Smooth muscle cell (in vitro differentiated cells): Measurements from ENCODE around the gene UBE4B. TPM values are rescaled to one million over a fixed set of nuclear protein-coding genes. Genes with fewer than 3 reads are reported as not detected.
A peak's percentile ranks its signal among the peaks of the same experiment; 100 is the strongest.
"Not testable (repeated sequence)": the region's sequence is repeated elsewhere in the genome, so short reads cannot be mapped to it uniquely, and the experiment has no call there.

ENCODE experiments used
- DNase-seq: peaks from one replicate; lab custom pipeline; 2025; ENCODE audit not compliant: unreplicated experiment; lab: John Stamatoyannopoulos, UW
- H2AFZ ChIP-seq: fragments of 200-600 bp; sonication (generic); 2 replicates; pipeline ENCODE4 v1.6.0; 2016; ENCODE audit warnings: antibody characterized with exemption, low read depth, mild to moderate bottlenecking
- H3F3A ChIP-seq: fragments of 200-600 bp; sonication (generic); 2 replicates; pipeline ENCODE4 v1.6.0; 2017; ENCODE audit warnings: antibody characterized with exemption, low read depth
- H3K27ac ChIP-seq: fragments of 200-600 bp; sonication (generic); 2 replicates; pipeline ENCODE4 v1.5.1; 2016; ENCODE audit warnings: low read depth, mild to moderate bottlenecking
- H3K27me3 ChIP-seq: fragments of 200-600 bp; sonication (generic); 2 replicates; pipeline ENCODE4 v1.6.1; 2016; ENCODE audit warnings: low read depth, mild to moderate bottlenecking
- H3K36me3 ChIP-seq: fragments of 200-600 bp; sonication (generic); 2 replicates; pipeline ENCODE4 v1.5.1; 2016; ENCODE audit warnings: low read depth
- H3K4me1 ChIP-seq: fragments of 200-600 bp; sonication (generic); 2 replicates; pipeline ENCODE4 v1.5.1; 2016; ENCODE audit warnings: low read depth
- H3K4me2 ChIP-seq: fragments of 200-600 bp; sonication (generic); 2 replicates; pipeline ENCODE4 v1.6.0; 2016; ENCODE audit warnings: mild to moderate bottlenecking
- H3K4me3 ChIP-seq: fragments of 200-600 bp; sonication (generic); 2 replicates; pipeline ENCODE4 v1.5.1; 2016; ENCODE audit warnings: mild to moderate bottlenecking
- H3K79me2 ChIP-seq: fragments of 200-600 bp; sonication (generic); 2 replicates; pipeline ENCODE4 v1.6.0; 2016; ENCODE audit warnings: low read depth, mild to moderate bottlenecking
- H3K9ac ChIP-seq: fragments of 200-600 bp; sonication (generic); 2 replicates; pipeline ENCODE4 v1.6.0; 2016; ENCODE audit warnings: low read depth
- H3K9me3 ChIP-seq: fragments of 200-600 bp; sonication (generic); replicated peaks from 2 replicates; pipeline ENCODE4 v1.5.1; 2016; ENCODE audit warnings: low read depth
- H4K20me1 ChIP-seq: fragments of 200-600 bp; sonication (generic); 2 replicates; pipeline ENCODE4 v1.6.0; 2016; ENCODE audit warnings: low read depth
- CTCF ChIP-seq: fragments of 200-600 bp; sonication (generic); IDR thresholded peaks from 2 replicates; pipeline ENCODE4 v1.5.1; 2017; ENCODE audit warnings: borderline replicate concordance, mild to moderate bottlenecking, antibody characterized with exemption; ENCODE audit not compliant: insufficient read depth, poor library complexity, severe bottlenecking
- WGBS: methylation state at CpG from one replicate; pipeline ENCODE4 v1.1.7; 2016; ENCODE audit warnings: low lambda C conversion rate; 5-methylcytosine and 5-hydroxymethylcytosine counted together
- polyA plus RNA-seq: library from polyadenylated mRNA; unstranded; fragments of >200 nt; fragmentation: Nextera tagmentation; extraction: Ambion mirVana; gene quantifications from 2 replicates; pipeline ENCODE4 v1.2.1, GENCODE V29; 2016
- total RNA-seq: library from RNA; depleted of rRNA; stranded (reverse); fragments of >200 nt; gene quantifications from 2 replicates; pipeline ENCODE4 v1.2.3, GENCODE V29; 2014

The UBE4B gene
- total and polyA plus RNA-seq, 2 experiments from 2014 or later, result 20.9 to 54.7 TPM

DNA sequence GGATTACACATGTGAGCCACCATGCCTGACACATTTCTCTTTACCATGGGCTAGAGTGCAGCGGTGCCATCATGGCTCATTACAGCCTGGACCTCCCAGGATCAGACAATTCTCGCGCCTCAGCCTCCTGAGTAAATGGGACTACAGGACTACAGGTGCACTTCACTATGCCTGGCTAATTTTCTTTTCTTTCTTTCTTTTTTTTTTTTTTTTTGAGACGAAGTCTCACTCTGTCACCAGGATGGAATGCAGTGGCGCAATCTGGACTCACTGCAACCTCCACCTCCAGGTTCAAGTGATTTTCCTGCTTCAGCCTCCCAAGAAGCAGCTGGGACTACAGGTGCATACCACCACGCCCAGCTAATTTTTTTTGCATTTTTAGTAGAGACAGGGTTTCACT is 162.8 kb downstream of the UBE4B start:
- 72% methylated on average over 6 of the region's 6 CpGs for WGBS
- Histone ChIP-seq H3F3A (no peaks in the 10 kb centered on the region), H3K4me2 (no peak overlapping the region), H3K4me3 (no peak overlapping the region), H3K79me2 (no peaks in the 10 kb centered on the region), H3K9ac (no peak overlapping the region), H3K36me3 (no peaks in the 10 kb centered on the region), H2AFZ (no peak overlapping the region), H3K27ac (no peak overlapping the region), H3K27me3 (peaks cover 4% of the 10 kb centered on the region), H4K20me1 (no peaks in the 10 kb centered on the region), H3K9me3 (no peaks in the 10 kb centered on the region), H3K4me1 (no peaks in the 10 kb centered on the region)
- no peak for TF ChIP-seq CTCF
- DNase-seq, result no peak

- 95% methylated on average over 3 of the region's 3 CpGs for WGBS
- Histone ChIP-seq H3F3A (no peaks in the 10 kb centered on the region), H2AFZ (no peak overlapping the region), H3K4me2 (no peak overlapping the region), H3K27me3 (peaks cover 4% of the 10 kb centered on the region), H4K20me1 (no peaks in the 10 kb centered on the region), H3K9ac (no peak overlapping the region), H3K27ac (no peak overlapping the region), H3K79me2 (no peaks in the 10 kb centered on the region), H3K36me3 (no peaks in the 10 kb centered on the region), H3K9me3 (no peaks in the 10 kb centered on the region), H3K4me3 (no peak overlapping the region), H3K4me1 (no peaks in the 10 kb centered on the region)
- DNase-seq, result no peak
- TF ChIP-seq CTCF, result no peak
Measured at GRCh38 chr1:10196976-10197375, 164.2 kb downstream of the UBE4B start.

- H3F3A ChIP-seq, result no peaks in the 10 kb centered on the region
- DNase-seq, result no peak
- H3K79me2 ChIP-seq, result no peaks in the 10 kb centered on the region
- no peaks in the 10 kb centered on the region for H4K20me1 ChIP-seq
- no peak overlapping the region for H3K4me3 ChIP-seq
- TF ChIP-seq CTCF, result no peak
- WGBS, result 93% methylated on average over 4 of the region's 4 CpGs
- no peak overlapping the region for H2AFZ ChIP-seq
- no peaks in the 10 kb centered on the region for H3K4me1 ChIP-seq
- H3K27me3 ChIP-seq, result peaks cover 4% of the 10 kb centered on the region
- no peak overlapping the region for H3K9ac ChIP-seq
- H3K9me3 ChIP-seq, result no peaks in the 10 kb centered on the region
- H3K4me2 ChIP-seq, result no peak overlapping the region
- H3K27ac ChIP-seq, result no peak overlapping the region
- H3K36me3 ChIP-seq, result no peaks in the 10 kb centered on the region
Measured at GRCh38 chr1:10200620-10201019, 167.9 kb downstream of the UBE4B start.

DNA sequence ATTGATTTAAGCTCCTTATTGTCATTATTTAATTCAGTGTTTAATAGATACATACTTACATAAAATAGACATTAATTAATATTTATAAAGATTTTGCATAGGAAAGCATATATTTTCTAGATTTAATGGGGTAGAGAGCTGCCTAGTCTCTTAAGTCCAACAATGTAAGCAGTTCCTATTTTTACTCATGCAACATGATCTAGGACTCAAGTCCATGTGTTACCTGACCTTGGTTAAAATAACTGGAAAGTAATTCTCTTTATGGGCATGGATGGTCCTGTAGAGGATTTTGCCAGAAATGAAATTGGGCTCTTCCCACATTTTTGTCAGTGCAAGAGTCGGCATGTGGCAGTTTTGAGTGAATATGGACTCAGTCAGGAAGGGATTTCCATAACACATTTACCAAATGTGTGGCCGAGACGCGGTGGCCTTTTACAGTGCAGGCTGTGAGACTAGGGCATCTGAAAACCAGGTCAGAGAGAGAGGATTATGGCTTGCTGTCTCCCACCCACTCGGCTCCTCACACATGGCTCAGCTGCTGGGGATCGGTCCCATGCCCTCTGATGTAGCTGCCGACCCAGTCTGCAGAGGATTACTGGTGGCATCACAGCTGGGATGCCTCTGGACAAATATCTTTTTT is 171.4 kb downstream of the UBE4B start:
- Histone ChIP-seq H4K20me1 (no peaks in the 10 kb centered on the region), H3K4me3 (no peak overlapping the region), H3K27ac (no peak overlapping the region), H3K4me1 (no peaks in the 10 kb centered on the region), H3K4me2 (peak overlapping the region; percentile 14), H3K27me3 (peaks cover 4% of the 10 kb centered on the region), H3K79me2 (no peaks in the 10 kb centered on the region), H3K9me3 (no peaks in the 10 kb centered on the region), H3K9ac (no peak overlapping the region), H3K36me3 (no peaks in the 10 kb centered on the region), H2AFZ (no peak overlapping the region), H3F3A (no peaks in the 10 kb centered on the region)
- 50% methylated on average over 7 of the region's 7 CpGs for WGBS
- DNase-seq, result no peak
- no peak for TF ChIP-seq CTCF

DNA sequence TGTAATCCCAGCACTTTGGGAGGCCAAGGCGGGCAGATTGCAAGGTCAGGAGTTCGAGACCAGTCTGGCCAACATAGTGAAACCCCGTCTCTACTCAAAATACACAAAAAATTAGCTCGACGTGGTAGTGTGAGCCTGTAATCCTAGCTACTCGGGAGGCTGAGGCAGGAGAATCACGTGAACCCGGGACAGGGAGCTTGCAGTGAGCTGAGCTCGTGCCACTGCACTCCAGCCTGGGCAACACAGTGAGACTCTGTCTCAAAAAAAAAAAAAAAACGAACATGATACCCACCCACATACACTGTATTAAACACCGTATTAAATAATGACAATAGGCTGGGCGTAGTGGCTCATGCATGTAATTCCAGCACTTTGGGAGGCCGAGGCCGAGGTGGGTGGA is 172.4 kb downstream of the UBE4B start:
- not testable (repeated sequence) for H3K27ac ChIP-seq, H3K4me3 ChIP-seq, H3K9ac ChIP-seq, H3K4me2 ChIP-seq, DNase-seq, H4K20me1 ChIP-seq, H3K27me3 ChIP-seq, H3K4me1 ChIP-seq, H3K9me3 ChIP-seq, H2AFZ ChIP-seq, H3K36me3 ChIP-seq, H3F3A ChIP-seq, H3K79me2 ChIP-seq
- WGBS, result 93% methylated on average over 14 of the region's 14 CpGs
